PC-3 (cell line): ENCODE data around the gene BCCIP.

Experiments used
- CTCF ChIP-seq: fragments of 300-600 bp; sonication (generic); conservative IDR thresholded peaks from 2 replicates; pipeline ENCODE4 v1.5.1; 2017; ENCODE audit warnings: antibody characterized with exemption, low read depth, mild to moderate bottlenecking, low read length
- EZH2 ChIP-seq: fragments of 300-600 bp; sonication (generic); IDR thresholded peaks from one replicate; pipeline ENCODE4 v1.6.1; 2017; ENCODE audit warnings: antibody characterized with exemption, mild to moderate bottlenecking, low read length; ENCODE audit not compliant: unreplicated experiment
- EZH2phosphoT487 ChIP-seq: fragments of 300-600 bp; sonication (generic); IDR thresholded peaks from 2 replicates; pipeline ENCODE4 v1.6.1; 2018; ENCODE audit warnings: mild to moderate bottlenecking, antibody characterized with exemption, low read length, borderline replicate concordance

GRCh38 chr10:125812128-125812750, 11.1 kb upstream of the BCCIP start:
- TF ChIP-seq EZH2 (no peak), CTCF (no peak), EZH2phosphoT487 (no peak)
